DMS53 treated with DMSO at 0.1 percent for 48 hours (cell line): ENCODE data around the gene THOC5.
"Not testable (repeated sequence)": the region's sequence is repeated elsewhere in the genome, so short reads cannot be mapped to it uniquely, and the experiment has no call there.

Experiments used
- DNase-seq: peaks from one replicate; lab custom pipeline; 2025; ENCODE audit not compliant: unreplicated experiment; lab: John Stamatoyannopoulos, UW

Gene THOC5

DNA sequence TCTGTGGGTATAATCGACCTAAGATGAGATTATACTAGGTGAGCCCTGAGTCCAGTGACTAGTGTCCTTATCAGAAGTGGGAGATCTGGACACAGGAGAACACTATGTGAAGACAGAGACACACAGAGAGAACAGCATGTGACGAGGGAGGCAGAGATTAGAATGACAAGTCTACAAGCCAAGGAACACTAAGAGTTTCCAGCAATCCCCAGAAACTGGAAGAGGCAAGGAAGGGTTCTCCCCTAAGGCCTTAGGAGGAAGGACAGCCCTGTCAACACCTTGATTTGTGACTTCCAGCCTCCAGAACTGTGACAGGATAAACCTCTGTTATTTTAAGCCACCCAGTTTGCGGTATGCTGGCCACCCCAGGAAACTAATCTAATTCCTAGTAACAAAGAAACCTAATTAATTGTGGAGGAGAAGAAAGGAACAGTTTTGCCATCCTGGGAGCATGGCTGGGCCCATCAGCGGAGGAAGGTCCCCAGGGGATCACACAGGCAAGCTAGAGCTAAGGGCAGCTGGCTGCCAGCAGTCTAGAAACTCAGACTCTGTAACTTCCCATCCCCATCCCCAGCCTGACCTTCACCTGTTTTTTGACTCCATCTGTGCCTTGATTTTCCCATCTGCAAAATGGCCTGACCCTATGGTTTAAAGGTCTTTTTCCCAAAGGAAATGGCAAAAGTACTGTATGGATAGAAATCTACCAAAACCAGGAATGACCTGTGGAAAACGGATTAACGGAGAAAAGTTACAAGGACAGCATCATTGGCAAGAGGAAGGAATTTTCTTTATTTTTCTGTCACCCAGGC is 10.3 kb upstream of the THOC5 start:
- DNase-seq = no peak

DNA sequence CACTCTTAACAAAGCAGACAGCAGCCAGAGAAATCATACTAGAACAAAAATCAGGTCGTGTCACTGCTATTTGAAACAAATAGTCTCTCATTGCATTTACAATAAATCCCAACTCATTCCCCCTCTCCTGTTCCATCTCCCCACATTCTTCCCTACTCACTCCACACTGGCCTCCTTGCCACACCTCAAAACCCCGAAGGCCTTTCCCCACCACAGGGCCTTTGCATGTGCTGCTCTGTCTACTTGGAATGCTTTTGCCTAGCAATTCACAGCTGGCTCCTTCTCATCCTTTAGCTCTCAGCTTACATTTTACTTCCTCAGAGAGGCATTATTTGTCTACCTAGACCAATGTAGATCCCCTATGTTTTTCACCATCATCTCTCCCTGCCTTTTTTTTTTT is 6.3 kb upstream of the THOC5 start:
- no peak for DNase-seq

DNA sequence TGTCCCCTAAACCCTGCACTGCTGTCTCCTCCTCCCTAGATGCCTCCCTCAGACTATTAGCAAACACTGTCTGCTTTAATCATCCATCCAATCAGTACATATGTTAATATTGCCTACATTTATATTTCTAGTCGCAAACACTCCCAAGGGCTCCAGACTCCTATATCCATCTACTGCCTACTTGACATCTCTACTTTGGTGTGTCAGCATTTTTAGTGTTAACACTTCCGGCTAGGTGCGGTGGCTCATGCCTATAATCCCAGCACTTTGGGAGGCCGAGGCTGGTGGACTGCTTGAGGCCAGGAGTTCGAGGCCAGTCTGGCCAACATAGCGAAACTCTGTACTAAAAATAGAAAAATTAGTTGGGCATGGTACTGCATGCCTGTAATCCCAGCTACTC is 5.5 kb upstream of the THOC5 start:
- no peak for DNase-seq

DNA sequence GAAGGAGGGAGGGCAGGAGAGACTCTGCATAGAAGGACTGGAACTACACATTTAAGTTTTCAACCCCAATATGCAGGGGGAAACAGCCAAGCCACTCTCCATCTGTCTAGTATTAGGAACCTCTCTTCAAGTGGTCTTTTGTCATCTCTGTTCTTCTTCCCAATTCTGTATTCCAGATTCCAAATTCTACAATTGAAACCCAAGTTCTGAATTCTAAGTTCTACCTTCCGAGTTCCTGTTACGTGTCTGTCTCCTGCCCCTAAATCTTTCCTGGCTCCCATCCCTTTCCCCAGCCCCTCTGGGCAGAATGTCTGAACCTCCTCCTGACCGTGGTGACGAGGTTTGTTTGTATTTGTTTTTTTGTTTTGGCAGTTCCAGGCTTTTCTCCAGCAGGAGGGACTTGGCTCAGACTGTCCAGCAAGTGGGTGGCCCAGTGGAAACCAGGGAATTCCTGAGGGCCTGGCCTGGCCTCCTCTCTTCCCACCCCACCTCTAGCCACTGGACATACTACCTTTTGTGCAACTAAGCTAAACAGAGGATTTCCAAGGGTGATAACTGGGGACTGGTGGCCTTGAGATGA is 1.6 kb upstream of the THOC5 start:
- DNase-seq = no peak

DNA sequence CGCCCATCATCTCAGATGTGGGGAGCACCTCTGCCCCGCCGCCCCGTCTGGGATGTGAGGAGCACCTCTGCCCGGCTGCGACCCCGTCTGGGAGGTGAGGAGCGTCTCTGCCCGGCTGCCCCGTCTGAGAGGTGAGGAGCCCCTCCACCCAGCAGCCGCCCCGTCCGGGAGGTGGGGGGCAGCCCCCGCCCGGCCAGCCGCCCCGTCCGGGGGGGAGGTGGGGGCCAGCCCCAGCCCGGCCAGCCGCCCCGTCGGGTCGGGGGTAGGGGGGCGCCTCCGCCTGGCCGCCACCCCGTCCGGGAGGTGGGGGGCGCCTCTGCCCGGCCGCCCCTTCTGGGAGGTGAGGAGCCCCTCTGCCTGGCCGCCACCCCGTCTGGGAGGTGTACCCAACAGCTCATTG is 1.2 kb downstream of the THOC5 start:
- not testable (repeated sequence) for DNase-seq

DNA sequence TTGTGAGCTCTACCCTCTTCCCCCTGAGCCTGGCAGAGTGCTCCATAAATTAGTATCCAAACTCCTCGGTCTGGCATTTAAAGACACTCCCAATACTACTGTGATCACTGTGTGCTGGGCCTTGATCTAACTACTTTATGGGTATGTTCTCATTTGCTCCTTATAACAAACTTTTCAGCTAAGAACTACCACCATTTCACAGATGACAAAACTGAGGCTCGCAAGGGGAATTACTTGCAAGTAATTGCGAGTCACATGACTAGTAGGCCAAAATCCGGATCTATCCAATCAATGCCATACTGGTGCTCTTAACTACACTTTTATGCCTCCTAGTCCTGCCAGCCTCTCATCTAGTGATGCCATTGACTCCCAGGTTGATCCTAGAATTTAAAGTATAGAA is 3.6 kb downstream of the THOC5 start:
- DNase-seq = no peak

DNA sequence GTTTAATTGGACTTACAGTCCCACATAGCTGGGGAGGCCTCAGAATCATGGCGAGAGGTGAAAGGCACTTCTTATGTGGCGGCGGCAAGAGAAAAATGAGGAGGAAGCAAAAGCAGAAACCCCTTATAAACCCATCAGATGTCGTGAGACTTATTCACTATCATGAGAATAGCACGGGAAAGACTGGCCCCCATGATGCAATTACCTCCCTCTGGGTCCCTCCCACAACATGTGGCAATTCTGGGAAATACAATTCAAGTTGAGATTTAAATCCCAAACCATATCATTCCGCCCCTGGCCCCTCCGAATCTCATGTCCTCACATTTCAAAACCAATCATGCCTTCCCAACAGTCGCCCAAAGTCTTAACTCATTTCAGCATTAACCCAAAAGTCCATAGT is 8.5 kb downstream of the THOC5 start:
- DNase-seq = not testable (repeated sequence)

GRCh38 chr22:29541845-29542244 is 11.7 kb downstream of the THOC5 start:
- no peak for DNase-seq

- no peak for DNase-seq
Observed at GRCh38 chr22:29539105-29539504, 14.5 kb downstream of the THOC5 start.

GRCh38 chr22:29536411-29536810 is 17.1 kb downstream of the THOC5 start:
- DNase-seq = no peak

- DNase-seq = no peak
Observed at GRCh38 chr22:29531419-29531818, 22.1 kb downstream of the THOC5 start.

GRCh38 chr22:29530716-29531115 is 22.8 kb downstream of the THOC5 start:
- no peak for DNase-seq

DNA sequence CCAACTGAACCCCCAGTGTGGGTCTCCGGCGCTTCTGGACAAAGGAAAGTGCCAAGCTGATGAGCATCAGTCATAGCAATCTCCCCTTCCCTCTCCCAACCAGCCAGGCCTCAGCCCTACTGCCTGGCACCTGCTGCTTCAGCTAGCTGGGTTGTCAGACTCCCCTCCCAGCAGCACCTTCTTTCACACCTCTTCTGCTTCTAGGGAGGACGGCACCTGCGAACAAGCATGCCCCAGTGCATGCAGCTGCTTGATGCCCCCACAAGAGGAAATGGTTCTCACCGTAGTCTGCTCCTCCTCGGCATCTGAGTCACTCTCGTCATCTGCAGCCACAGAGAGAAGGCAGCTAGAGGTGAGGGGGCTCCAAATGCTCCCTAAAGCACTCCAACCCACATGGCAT is 25.4 kb downstream of the THOC5 start:
- DNase-seq = no peak

GRCh38 chr22:29524442-29525191 is 28.9 kb downstream of the THOC5 start:
- DNase-seq = no peak

DNA sequence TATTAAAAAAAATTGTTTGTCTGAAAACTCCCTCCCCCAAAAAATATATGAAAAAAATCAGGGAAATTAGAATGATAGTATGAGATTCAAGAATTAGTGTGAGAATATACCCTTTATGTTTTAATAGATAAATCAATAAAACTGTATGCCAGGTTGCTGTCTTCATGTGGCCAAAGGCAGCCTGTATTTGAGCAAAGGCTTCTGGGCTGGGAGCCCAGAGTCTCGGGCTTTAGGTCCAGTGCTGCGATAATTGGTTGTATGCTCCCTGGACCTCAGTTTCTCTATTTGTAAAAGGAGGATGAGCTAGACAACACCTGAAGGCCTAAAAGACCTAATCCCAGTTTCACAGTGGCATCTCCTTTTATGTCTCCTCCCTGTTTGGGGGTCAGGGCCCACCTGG is 29.8 kb downstream of the THOC5 start:
- DNase-seq = no peak

GRCh38 chr22:29521526-29521925 is 32.0 kb downstream of the THOC5 start:
- DNase-seq = no peak

DNA sequence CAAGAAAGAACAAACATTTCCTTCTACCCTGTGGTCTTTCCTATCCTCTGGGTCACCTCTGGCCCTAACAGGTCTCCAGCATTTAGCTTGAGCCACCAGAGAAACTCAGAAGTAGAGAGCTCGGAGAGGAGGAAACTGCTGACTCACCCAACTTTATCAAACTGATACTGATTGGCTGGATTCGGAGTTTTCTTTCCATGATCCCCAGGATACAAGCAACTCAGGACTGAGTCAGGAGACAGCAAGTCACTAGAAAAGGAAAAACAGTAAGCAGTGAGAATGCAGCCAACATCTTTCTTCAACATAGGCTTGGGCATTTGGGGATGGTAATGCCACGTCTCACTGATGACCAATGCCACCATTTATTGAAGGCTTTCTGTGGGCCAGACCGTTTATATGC is 32.7 kb downstream of the THOC5 start:
- no peak for DNase-seq

- no peak for DNase-seq
Observed at GRCh38 chr22:29519996-29520395, 33.6 kb downstream of the THOC5 start.

DNA sequence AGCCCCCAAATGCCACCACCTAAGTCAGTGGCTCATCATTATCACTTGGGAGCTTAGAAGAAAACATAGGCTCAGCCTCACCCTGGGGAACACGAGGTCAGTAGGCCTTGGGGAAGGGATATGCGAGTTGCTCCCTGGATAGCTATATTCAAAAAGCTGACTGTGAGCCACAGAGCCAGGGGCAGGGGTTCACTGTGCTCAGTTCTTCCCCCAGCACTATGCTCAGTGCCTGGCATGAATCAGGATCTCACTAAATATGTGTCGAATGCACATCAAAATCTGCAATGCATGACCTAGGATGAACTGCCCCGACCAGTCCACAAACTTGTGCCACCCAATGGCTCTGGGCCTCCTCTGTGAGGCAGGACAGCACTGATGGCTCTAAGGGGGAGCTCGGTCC is 35.1 kb downstream of the THOC5 start:
- DNase-seq = no peak

DNA sequence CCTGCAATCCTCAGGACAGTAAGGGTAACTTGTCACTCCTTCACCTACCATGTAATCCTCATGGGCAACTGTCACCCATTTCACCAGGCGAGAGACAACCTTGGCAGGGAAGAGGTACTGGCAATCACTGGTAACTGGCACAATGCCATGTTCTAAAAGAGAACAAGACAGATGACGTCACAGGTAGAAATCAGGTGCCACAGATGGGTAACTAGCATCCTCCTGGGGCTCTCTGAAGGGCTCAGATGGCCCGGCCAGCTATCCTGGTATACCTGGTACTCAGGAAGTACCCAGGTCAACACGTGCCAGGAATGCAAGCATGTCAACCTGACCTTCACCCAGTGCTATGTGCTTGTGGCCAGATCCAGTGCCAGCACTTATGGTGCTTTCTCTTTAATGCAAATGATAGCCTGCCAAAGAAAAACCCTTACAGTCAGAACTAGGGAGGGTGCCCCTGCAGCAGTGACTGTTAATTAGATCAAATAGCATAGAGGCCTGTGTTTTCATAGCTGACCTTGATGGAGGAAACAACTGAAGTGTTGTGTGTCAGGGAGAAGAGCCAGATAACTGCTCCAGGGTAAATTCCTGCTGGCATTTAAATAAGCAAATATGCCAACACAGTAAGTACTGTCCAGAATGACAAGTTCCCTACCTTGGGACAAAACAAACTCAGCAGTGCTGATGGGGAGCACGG is 36.2 kb downstream of the THOC5 start:
- DNase-seq = no peak

DNA sequence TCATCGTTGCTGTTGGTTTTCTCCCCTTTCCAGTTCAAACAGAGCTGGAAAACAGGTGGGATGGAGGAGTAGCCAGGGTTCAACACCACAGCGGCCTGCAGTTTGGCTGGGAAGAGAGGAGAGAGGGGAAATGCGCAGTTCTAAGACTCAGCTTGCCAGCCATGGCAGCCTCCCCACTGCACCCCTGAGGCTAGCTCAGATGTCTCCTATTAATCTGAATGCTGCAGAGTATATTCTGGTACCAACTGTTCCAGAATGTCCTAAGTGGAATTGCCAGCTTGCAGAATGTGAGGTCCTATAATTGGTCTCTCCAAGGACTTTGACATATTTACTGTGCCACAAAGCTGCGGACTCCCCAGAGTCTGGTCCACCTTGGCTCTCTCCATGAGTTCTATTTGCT is 41.5 kb downstream of the THOC5 start:
- no peak for DNase-seq
